Measurements from ENCODE around the gene BPIFA3. TPM values are rescaled to one million over a fixed set of nuclear protein-coding genes. Genes with fewer than 3 reads are reported as not detected.

Gene BPIFA3
- total and polyA plus RNA-seq, 2 of the 8 experiments (the other 6 are each of a cell fraction or from before 2014, with no cell fraction given), result not detected

GRCh38 chr20:33202451-33202850 lies 14.7 kb upstream of the BPIFA3 start:
- Histone ChIP-seq H2AK5ac (ENCODE audit: low read depth, low read length) (no peak overlapping the region), H3K14ac (ENCODE audit: insufficient read length) (no peak overlapping the region), H4K5ac (ENCODE audit: insufficient read length, low read depth, low read length) (no peak overlapping the region), H3K18ac (ENCODE audit: extremely low read depth, low read length) (no peak overlapping the region), H2BK12ac (ENCODE audit: low read depth, low read length) (no peak overlapping the region), H3K4me1 (replicated peaks in 1 of 4; ENCODE audit: control insufficient read depth in 3 of 4, insufficient read depth in 4 of 4, low read length in 3 of 4) (no peaks in the 10 kb centered on the region), H3K4me2 (ENCODE audit: insufficient read depth in 1 of 2, low read depth in 2 of 2, low read length in 2 of 2) (no peak overlapping the region), H3K56ac (replicated peaks; ENCODE audit: insufficient read length, low read depth, low read length) (no peak overlapping the region), H3K9me3 (ENCODE audit: insufficient read depth in 2 of 2, low read depth in 1 of 2, low read length in 1 of 2) (no peaks in the 10 kb centered on the region), H2BK120ac (replicated peaks; ENCODE audit: low read depth, low read length) (no peak overlapping the region), H2BK5ac (ENCODE audit: low read depth, low read length) (no peak overlapping the region), H4K91ac (replicated peaks; ENCODE audit: insufficient read length, low read length) (no peak overlapping the region), H3K4ac (replicated peaks; ENCODE audit: insufficient read length, low read depth, low read length) (no peak overlapping the region), H2AFZ (ENCODE audit: low read length) (no peak overlapping the region), H3K23me2 (ENCODE audit: low read depth, low read length) (no peaks in the 10 kb centered on the region), H3K36me3 (ENCODE audit: control insufficient read depth in 2 of 4, insufficient read depth in 4 of 4, low read length in 3 of 4) (no peaks in the 10 kb centered on the region), H2BK20ac (ENCODE audit: low read length) (no peak overlapping the region), H3K27me3 (replicated peaks in 1 of 4; ENCODE audit: control insufficient read depth in 3 of 4, extremely low read depth in 1 of 4, insufficient read depth in 3 of 4, low read length in 3 of 4) (no peaks in the 10 kb centered on the region), H3K27ac (ENCODE audit: low read depth, low read length) (no peak overlapping the region), H2BK15ac (ENCODE audit: low read length) (no peak overlapping the region), H4K20me1 (replicated peaks in 1 of 2; ENCODE audit: control insufficient read depth in 1 of 2, insufficient read depth in 2 of 2, low read length in 2 of 2) (no peaks in the 10 kb centered on the region), H3K79me2 (ENCODE audit: control insufficient read depth in 1 of 2, insufficient read depth in 2 of 2, low read length in 2 of 2) (no peaks in the 10 kb centered on the region), H3K9ac (replicated peaks in 1 of 4; ENCODE audit: extremely low read depth in 1 of 4, low read depth in 3 of 4, low read length in 3 of 4) (no peak overlapping the region), H3K79me1 (ENCODE audit: low read depth, low read length) (no peaks in the 10 kb centered on the region), H4K8ac (ENCODE audit: extremely low read depth, insufficient read depth, low read length) (no peak overlapping the region), H3K4me3 (ENCODE audit: extremely low read depth in 1 of 4, insufficient read depth in 2 of 4, low read depth in 3 of 4, low read length in 4 of 4) (no peak overlapping the region), H3K23ac (ENCODE audit: insufficient read length) (no peak overlapping the region)
- ChIA-PET CTCF (ENCODE audit: partially characterized antibody) (interaction anchor here (1.0 to 1.1 kb wide), 2 partner anchors 9 to 97 kb away, joined by 3 to 5 read pairs; no protein-coding TSS in a partner anchor), POLR2A (ENCODE audit: partially characterized antibody) (no interaction called here)
- DNase-seq (ENCODE audit: low read depth in 1 of 2, low spot score in 2 of 2) (no peak), FAIRE-seq (no peak)
- WGBS, 2 experiments (ENCODE audit: extremely low coverage in 1 of 2, insufficient coverage in 1 of 2, insufficient read length in 1 of 2, insufficient replicate concordance in 2 of 2, low coverage in 1 of 2, low lambda C conversion rate in 2 of 2, missing lambda C conversion rate in 1 of 2), result 55% methylated on average over 4 of the region's 4 CpGs; no CpG with 5 or more reads in 1 of the 2 experiments
- TF ChIP-seq USF2 (IDR thresholded peaks at IDR 0.05; ENCODE audit: low read length), result no peak
- no peak for TF ChIP-seq RFX5 (IDR thresholded peaks at IDR 0.05; ENCODE audit: borderline replicate concordance, low read depth, low read length)
- TF ChIP-seq CTCF (IDR thresholded peaks at IDR 0.05; ENCODE audit: control extremely low read depth in 1 of 3, insufficient read depth in 1 of 3, low read depth in 1 of 3, low read length in 3 of 3), result no peak
- TF ChIP-seq RNF2 (IDR thresholded peaks at IDR 0.05; ENCODE audit: borderline replicate concordance, low read depth, low read length, missing control alignments, poor library complexity, severe bottlenecking), result no peak
- TF ChIP-seq ZNF274 (IDR thresholded peaks at IDR 0.05; ENCODE audit: borderline replicate concordance, extremely low read depth, low read length), result no peak
- no peak for TF ChIP-seq ASH2L (IDR thresholded peaks at IDR 0.05; ENCODE audit: low read length)
- TF ChIP-seq SP2 (IDR thresholded peaks at IDR 0.05; ENCODE audit: low read length), result no peak
- TF ChIP-seq KDM5A (IDR thresholded peaks at IDR 0.05; ENCODE audit: low read length), result no peak
- TF ChIP-seq, protein P1, sequence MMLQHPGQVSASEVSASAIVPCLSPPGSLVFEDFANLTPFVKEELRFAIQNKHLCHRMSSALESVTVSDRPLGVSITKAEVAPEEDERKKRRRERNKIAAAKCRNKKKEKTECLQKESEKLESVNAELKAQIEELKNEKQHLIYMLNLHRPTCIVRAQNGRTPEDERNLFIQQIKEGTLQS (IDR thresholded peaks at IDR 0.05; ENCODE audit: insufficient read depth, low read depth, low read length), result no peak
- TF ChIP-seq PHF8 (conservative IDR thresholded peaks at IDR 0.05; ENCODE audit: low read depth, low read length), result no peak

Measured in H1 (cell line).